Loucy (cell line): ENCODE data around the gene CSNK1G1.
"Not testable (repeated sequence)": the region's sequence is repeated elsewhere in the genome, so short reads cannot be mapped to it uniquely, and the experiment has no call there.

Experiments
- EZH2phosphoT487 ChIP-seq: fragments of 200-600 bp; IDR thresholded peaks from 2 replicates; pipeline ENCODE4 v1.6.1; 2018; ENCODE audit warnings: antibody characterized with exemption, mild to moderate bottlenecking, moderate library complexity, borderline replicate concordance
- TF ChIP-seq, protein P1 (sequence below): fragments of 200-600 bp; sonication (generic); conservative IDR thresholded peaks from 2 replicates; pipeline ENCODE4 v1.5.1; 2014; ENCODE audit warnings: mild to moderate bottlenecking, antibody characterized with exemption, low read length

DNA sequence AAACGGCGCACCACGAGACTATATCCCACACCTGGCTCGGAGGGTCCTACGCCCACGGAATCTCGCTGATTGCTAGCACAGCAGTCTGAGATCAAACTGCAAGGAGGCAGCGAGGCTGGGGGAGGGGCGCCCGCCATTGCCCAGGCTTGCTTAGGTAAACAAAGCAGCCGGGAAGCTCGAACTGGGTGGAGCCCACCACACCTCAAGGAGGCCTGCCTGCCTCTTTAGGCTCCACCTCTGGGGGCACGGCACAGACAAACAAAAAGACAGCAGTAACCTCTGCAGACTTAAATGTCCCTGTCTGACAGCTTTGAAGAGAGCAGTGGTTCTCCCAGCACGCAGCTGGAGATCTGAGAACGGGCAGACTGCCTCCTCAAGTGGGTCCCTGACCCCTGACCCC is 29.0 kb downstream of the CSNK1G1 start:
- TF ChIP-seq, protein P1, sequence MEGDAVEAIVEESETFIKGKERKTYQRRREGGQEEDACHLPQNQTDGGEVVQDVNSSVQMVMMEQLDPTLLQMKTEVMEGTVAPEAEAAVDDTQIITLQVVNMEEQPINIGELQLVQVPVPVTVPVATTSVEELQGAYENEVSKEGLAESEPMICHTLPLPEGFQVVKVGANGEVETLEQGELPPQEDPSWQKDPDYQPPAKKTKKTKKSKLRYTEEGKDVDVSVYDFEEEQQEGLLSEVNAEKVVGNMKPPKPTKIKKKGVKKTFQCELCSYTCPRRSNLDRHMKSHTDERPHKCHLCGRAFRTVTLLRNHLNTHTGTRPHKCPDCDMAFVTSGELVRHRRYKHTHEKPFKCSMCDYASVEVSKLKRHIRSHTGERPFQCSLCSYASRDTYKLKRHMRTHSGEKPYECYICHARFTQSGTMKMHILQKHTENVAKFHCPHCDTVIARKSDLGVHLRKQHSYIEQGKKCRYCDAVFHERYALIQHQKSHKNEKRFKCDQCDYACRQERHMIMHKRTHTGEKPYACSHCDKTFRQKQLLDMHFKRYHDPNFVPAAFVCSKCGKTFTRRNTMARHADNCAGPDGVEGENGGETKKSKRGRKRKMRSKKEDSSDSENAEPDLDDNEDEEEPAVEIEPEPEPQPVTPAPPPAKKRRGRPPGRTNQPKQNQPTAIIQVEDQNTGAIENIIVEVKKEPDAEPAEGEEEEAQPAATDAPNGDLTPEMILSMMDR = not testable (repeated sequence)
- TF ChIP-seq EZH2phosphoT487 = not testable (repeated sequence)
